GM12891 (cell line): ENCODE results near the gene WDR1.

Source experiments
- PAX5 ChIP-seq: IDR thresholded peaks from 2 replicates; pipeline ENCODE4 v1.6.1; 2011; ENCODE audit warnings: low read length, moderate library complexity, mild to moderate bottlenecking; ENCODE audit not compliant: insufficient read depth, severe bottlenecking
- POLR2A ChIP-seq: IDR thresholded peaks from 2 replicates; pipeline ENCODE4 v1.6.1; 2011; ENCODE audit warnings: low read depth, low read length, control low read depth
- POLR2AphosphoS5 ChIP-seq: IDR thresholded peaks from 2 replicates; pipeline ENCODE4 v1.6.1; 2011; ENCODE audit warnings: low read depth, low read length, control low read depth
- POU2F2 ChIP-seq: IDR thresholded peaks from 2 replicates; pipeline ENCODE4 v1.6.1; 2011; ENCODE audit warnings: low read depth, mild to moderate bottlenecking, control low read depth, low read length, moderate library complexity
- SPI1 ChIP-seq: IDR thresholded peaks from 2 replicates; pipeline ENCODE4 v1.6.1; 2011; ENCODE audit warnings: low read depth, low read length, control low read depth
- TAF1 ChIP-seq: IDR thresholded peaks from 2 replicates; pipeline ENCODE4 v1.6.1; 2011; ENCODE audit warnings: low read depth, low read length, control low read depth

GRCh38 chr4:10128761-10129160 lies 12.2 kb upstream of the WDR1 start:
- TF ChIP-seq SPI1, result no peak
- TF ChIP-seq POLR2A, result no peak
- TF ChIP-seq TAF1, result no peak
- no peak for TF ChIP-seq POLR2AphosphoS5
- no peak for TF ChIP-seq PAX5
- no peak for TF ChIP-seq POU2F2
